ENCODE results near the gene NLK.
"Not testable (repeated sequence)": the region's sequence is repeated elsewhere in the genome, so short reads cannot be mapped to it uniquely, and the experiment has no call there.

NLK gene

DNA sequence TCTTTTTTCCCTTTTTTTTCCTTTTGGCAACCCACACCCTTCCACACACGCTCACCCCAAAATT lies at the start of gene NLK:
TSS of gene NLK (plus strand) at position 21 of the 64 bp plus-strand sequence. CDS start 197 bp downstream, outside the sequence.
- DNase-seq (ENCODE audit: low read depth in 2 of 3, low spot score in 2 of 3) = no peak

DNA sequence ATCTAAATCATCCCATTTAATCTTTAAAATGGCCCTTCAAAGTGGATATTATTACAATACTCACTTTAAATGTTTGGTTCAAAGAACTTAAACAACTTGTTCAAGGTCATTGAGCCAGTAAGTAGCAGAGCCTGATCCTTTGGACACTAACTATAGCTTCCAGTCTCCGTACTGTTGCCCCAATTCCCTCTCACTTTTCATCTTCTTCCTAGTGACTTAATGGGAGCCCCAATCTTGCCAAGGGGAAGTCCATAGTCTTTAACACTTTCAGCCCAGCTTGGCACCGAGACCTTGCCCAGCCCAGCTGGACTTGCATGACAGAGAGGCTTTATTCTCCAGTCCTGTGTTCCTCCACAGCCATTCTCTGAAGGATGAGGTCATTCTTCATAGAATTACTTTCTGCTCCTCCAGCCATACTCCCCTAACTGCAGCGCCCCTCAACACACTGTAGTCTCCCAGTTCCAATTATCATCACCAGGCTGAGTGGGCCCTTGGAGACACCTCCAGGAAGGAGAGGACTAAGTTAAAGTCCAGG lies 49.2 kb upstream of the NLK start:
- no peak for DNase-seq (ENCODE audit: low read depth in 2 of 3, low spot score in 2 of 3)

DNA sequence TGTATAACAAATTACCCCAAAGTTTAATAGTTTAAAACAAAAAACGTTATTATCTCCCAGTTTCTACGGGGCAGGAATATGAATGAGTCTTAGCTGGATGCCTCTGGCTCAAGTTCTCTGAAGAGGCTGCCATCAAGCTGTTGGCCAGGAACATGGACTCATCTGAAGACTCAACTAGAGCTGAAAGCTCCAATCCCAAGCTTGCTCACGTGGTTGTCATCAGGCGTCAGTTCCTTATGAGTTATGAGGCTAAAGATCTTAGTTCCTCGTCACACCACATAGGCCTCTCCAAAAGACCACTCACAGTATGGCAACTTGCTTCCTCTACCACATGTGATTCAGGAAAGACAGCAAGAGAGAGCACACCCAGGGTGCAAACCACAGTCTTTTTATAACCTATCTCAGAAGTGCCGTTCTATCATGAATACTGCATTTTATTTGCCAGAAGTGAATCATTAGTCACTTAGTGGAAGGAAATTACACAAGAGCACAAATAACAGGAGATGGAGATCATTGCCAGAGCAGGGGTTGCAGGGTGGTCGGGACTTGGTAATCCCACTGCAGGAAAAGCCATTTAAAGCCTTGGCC lies 48.7 kb upstream of the NLK start:
- no peak for DNase-seq (ENCODE audit: low read depth in 2 of 3, low spot score in 2 of 3)

- DNase-seq (ENCODE audit: low read depth in 2 of 3, low spot score in 2 of 3) = no peak
These were observed 47.9 kb upstream of the NLK start for GRCh38 chr17:27994586-27994985.

DNA sequence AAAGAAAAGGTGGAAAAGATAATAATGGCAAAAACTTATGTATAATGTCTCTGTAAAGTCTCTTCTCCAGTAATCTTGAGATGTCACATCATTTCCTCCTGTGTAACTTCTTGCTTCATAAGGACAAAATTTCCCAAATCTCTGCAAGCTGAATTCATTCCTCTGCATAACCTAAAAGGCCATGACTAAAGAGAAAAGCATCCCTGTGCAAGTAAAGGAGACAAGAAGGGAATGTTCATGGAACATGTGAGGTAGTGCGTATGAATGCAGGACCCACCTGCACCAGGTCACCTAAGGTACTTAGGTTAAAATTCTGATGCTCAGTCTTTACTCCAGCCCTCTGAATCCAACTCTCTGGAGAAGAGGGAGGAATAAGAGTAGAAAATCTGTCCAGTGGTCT lies 46.9 kb upstream of the NLK start:
- DNase-seq (ENCODE audit: low read depth in 2 of 3, low spot score in 2 of 3) = no peak

DNA sequence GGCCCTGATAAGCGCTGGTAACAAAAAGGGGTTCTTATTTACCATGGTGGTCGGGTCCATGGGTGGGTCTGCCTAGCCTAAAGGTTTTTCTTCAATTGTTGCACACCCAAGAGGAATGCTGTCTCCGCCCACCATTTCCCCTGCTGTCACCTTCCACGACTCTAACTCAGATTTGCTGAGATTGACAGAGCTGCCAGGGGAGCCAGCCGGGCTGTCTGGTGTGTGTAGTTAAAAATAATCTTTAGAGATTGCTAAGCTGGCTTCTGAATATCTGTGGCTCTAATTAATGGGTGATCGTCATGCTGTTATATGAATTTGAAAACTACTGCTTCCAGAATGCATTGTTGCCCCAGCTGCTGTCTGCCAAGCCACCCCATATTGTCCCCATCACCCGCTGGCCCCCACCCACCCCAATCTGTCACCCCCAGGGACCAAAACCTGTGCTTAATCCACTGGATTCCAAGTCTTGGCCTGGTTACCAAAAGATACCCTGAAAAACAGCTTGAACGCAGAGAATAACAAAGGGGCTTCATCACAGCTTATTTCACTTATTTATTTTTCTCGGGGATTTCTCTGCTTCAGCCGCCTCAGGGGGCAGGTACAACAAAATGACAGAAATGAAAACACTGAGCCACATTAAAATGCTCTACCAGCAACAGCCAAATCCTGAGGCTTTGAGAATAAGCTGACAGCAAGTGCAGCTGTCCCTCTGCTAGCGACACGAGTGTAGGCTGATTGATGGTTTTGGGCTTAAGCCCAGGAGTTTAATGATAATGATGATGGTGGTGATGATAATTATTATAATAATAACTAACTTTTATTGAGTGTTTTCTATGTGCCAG lies 46.1 kb upstream of the NLK start:
- DNase-seq (ENCODE audit: low read depth in 2 of 3, low spot score in 2 of 3) = no peak

- DNase-seq (ENCODE audit: low read depth in 2 of 3, low spot score in 2 of 3) = no peak
These were observed 45.5 kb upstream of the NLK start for GRCh38 chr17:27997044-27997401.

DNA sequence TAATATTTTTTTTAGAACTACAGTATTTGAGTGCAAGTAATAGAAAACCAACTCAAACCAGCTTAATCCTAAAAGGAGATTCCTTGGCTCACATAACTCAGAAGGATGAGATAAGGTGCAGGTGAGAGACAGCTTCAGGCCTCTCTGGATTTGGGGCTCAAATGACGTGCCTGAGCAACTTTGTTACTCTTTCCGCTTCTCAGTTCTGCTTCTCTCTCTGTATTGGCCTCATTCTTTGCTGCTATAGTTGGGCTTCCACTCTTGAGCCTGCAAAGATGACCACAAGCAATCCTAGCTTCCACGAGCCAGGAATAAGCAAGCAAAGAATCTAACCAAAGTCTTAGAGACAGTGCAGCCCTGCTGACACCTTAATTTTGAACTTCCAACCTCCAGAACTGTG lies 45.0 kb upstream of the NLK start:
- DNase-seq (ENCODE audit: low read depth in 2 of 3, low spot score in 2 of 3) = no peak

- DNase-seq (ENCODE audit: low read depth in 2 of 3, low spot score in 2 of 3) = no peak
These were observed 41.3 kb upstream of the NLK start for GRCh38 chr17:28001149-28001548.

DNA sequence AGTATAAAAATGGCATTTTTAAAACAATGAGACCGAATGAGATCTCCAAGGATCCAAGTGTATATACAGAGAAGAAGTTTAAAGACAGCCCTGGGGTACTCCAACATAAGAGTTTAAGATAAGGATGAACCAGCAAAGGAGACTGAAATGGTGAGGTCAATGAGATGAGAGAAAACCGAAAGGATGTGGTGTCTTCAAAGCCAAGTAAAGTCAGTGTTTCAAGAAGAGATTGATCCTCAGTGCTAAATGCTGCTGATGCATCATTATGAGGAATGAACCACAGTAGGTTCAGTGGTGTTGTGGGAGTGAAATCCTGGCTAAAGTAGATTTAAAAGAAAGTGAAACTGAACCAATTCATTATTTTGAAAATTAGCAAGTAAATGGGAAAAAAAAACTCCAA lies 38.1 kb upstream of the NLK start:
- DNase-seq (ENCODE audit: low read depth in 2 of 3, low spot score in 2 of 3) = no peak

GRCh38 chr17:28007925-28008324 lies 34.6 kb upstream of the NLK start:
- DNase-seq (ENCODE audit: low read depth in 2 of 3, low spot score in 2 of 3) = not testable (repeated sequence)

DNA sequence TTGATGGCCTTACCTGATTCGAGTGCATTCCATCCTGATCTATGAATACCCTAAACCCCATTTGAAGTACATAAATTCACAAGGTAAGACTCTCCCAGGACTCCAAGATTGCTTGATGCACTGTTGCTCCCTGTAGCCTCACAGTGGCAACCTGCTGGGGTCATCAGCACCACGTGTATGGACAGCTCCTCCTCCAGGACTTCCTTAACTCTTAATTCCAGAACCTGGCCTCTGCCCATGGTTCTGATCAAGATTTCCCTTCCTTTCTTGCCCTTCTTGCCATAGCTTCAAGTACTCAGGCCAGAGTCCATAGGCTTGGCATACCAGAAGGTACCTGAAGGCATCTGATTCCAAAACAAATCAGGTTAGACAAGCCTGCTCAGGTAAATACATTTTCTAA lies 34.0 kb upstream of the NLK start:
- no peak for DNase-seq (ENCODE audit: low read depth in 2 of 3, low spot score in 2 of 3)

- DNase-seq (ENCODE audit: low read depth in 2 of 3, low spot score in 2 of 3) = no peak
These were observed 32.1 kb upstream of the NLK start for GRCh38 chr17:28010406-28010805.

DNA sequence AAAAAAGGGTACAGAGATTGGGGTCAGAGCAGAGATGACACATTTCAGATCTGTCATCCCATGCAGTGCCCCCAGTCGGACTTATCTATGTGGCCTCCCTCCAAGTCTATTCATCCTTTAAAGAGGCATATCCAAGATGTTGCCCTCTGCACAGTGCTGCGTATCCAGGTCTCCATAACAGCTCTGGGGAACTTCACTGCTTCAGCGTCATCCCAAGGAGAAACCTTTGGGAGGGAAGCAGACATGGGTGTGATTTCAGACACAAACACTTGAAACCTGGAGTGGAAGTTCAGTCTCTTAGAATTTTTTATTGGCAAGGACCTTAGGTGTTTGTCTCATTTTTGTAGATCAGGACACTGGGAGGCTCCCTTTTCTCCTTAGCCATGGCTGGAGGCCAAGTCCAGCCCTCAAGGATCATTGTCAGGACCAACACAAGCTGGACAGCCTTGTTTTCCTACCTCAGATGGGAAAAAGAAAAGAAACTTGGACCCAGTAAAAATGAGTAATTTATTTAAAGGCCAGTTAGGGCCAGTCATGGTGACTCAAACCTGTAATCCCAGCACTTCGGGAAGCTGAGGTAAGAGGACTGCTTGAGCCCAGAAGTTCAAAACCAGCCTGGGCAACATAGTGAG lies 23.9 kb upstream of the NLK start:
- no peak for DNase-seq (ENCODE audit: low read depth in 2 of 3, low spot score in 2 of 3)

- DNase-seq (ENCODE audit: low read depth in 2 of 3, low spot score in 2 of 3) = no peak
These were observed 22.0 kb upstream of the NLK start for GRCh38 chr17:28020515-28020914.

- no peak for DNase-seq (ENCODE audit: low read depth in 2 of 3, low spot score in 2 of 3)
These were observed 13.4 kb upstream of the NLK start for GRCh38 chr17:28029044-28029443.

DNA sequence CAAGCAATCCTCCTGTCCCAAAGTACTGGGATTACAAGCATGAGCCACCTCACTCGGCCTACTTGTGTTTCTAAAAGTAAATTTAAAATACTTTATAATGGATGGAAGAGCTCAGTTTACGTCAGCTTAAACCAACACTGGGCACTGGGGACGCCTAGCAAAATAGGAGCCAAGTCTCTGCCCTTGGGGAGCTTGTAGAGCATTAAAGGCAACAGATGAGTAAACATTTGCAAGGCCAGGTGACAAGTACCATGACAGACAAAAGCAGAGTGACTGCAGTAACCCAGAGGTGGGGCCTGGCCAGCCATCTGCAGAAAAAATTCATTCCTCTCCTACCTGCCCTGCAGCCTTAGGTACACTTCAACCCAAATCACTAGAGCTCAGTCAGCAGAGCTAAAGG lies 12.1 kb upstream of the NLK start:
- no peak for DNase-seq (ENCODE audit: low read depth in 2 of 3, low spot score in 2 of 3)

DNA sequence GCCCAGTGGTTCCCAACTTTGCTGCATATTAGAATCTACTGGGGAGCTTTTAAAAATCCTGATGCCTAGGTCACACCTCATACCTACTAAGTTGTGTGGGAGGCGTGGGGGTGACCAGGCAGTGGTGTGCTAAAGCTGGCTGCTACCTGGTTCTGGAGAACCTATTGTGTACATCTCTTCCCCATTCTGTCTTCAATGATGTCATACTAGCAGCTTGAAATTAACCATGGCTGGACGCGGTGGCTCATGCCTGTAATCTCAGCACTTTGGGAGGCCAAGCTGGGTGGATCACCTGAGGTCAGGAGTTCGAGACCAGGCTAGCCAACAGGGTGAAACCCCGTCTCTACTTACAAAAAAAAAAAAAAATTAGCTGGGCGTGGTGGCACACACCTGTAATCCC lies 11.3 kb upstream of the NLK start:
- no peak for DNase-seq (ENCODE audit: low read depth in 2 of 3, low spot score in 2 of 3)

DNA sequence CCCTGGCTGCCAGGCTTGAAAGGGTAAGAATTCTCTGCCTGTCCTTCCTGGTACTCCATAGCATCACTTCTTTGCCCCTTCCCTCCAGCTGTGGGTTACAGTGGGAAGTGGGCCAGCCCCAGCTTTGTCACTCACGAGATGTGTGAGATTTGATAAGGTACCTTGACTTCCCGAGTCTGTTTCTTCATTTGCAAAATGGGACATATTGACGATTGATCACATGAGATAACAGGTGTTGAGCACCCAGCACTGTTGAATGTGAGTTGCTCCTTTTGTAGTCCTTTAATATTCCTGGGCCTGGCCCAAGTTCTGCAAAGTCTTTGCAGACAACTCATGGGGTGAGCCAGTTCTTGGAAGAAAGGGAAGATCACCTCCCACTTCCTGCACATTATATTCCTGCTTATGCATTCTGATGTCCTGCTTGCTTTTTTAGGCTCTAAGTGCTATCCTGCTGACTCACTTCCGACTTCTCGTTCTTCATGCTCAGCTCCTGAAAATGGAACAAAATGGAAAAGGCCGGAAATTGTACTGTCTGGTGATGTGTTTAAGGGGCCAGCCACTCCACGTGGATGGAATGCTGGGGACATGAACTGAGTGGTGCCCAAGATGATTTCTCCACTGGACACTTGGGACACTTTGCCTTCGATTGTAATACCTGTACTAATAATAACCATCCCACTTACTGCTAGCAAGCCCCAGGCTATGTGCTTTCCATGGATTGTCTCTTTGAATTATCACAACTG lies 8.3 kb upstream of the NLK start:
- DNase-seq (ENCODE audit: low read depth in 2 of 3, low spot score in 2 of 3) = no peak

GRCh38 chr17:28035452-28035851 lies 7.0 kb upstream of the NLK start:
- not testable (repeated sequence) for DNase-seq (ENCODE audit: low read depth in 2 of 3, low spot score in 2 of 3)

GRCh38 chr17:28035884-28036283 lies 6.6 kb upstream of the NLK start:
- DNase-seq (ENCODE audit: low read depth in 2 of 3, low spot score in 2 of 3) = not testable (repeated sequence)

DNA sequence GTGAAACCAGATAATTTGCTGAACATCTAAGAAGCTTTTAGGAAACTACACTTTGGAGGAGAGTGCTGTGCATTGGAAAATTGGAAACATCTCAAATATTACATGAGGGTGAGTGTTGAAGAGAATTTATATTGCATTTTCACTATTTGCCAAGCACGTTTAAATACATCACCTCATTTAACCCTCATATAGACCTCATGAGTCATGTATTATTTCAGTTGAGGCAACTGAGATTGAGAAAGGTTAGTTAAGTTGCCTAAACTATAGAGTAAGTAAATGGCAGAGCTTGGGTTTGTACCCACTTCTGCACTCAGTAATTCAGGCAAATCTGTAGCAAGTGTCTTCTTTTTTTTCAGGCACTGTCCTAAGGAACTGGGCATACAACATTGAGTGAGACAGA lies 3.7 kb upstream of the NLK start:
- no peak for DNase-seq (ENCODE audit: low read depth in 2 of 3, low spot score in 2 of 3)
